ENCODE results near the gene AFMID.

DNA sequence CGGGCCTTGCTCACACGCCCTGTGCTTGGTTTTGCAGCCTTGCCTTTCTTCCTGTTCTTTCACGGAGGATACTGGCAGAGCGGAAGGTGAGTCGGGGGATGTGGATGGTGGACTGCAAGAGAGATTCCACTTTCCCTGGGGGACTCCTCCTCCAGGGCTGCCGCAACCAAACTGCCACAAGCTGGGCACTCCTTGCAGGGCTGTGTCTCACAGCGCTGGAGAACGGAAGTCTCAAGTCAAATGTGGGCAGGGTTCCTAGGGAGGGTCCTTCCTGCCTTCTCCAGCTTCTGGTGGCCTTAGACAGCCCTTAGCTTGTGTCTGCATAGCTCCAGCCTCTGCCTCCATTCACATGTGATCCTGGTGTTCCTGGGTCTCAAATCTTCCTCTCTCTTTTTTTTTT is 15.5 kb downstream of the AFMID start:
- TF ChIP-seq, protein P1, sequence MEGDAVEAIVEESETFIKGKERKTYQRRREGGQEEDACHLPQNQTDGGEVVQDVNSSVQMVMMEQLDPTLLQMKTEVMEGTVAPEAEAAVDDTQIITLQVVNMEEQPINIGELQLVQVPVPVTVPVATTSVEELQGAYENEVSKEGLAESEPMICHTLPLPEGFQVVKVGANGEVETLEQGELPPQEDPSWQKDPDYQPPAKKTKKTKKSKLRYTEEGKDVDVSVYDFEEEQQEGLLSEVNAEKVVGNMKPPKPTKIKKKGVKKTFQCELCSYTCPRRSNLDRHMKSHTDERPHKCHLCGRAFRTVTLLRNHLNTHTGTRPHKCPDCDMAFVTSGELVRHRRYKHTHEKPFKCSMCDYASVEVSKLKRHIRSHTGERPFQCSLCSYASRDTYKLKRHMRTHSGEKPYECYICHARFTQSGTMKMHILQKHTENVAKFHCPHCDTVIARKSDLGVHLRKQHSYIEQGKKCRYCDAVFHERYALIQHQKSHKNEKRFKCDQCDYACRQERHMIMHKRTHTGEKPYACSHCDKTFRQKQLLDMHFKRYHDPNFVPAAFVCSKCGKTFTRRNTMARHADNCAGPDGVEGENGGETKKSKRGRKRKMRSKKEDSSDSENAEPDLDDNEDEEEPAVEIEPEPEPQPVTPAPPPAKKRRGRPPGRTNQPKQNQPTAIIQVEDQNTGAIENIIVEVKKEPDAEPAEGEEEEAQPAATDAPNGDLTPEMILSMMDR (IDR thresholded peaks at IDR 0.05), result no peak
- TF ChIP-seq POLR2AphosphoS5 (IDR thresholded peaks at IDR 0.05; ENCODE audit: low read depth, low read length) (no peak), SIN3A (IDR thresholded peaks at IDR 0.05; ENCODE audit: borderline replicate concordance, insufficient read depth, low read depth, low read length) (no peak), REST (IDR thresholded peaks at IDR 0.05; ENCODE audit: insufficient read depth in 1 of 2, low read depth in 2 of 2, low read length in 1 of 2) (no peak)
